GM15510 (cell line): Measurements from ENCODE around the gene GAS2.

Experiments used
- POLR2A ChIP-seq: IDR thresholded peaks from 3 replicates; pipeline ENCODE4 v1.6.1; 2011; ENCODE audit warnings: borderline replicate concordance; ENCODE audit not compliant: insufficient read length; ENCODE audit errors: extremely low read depth

Gene GAS2

DNA sequence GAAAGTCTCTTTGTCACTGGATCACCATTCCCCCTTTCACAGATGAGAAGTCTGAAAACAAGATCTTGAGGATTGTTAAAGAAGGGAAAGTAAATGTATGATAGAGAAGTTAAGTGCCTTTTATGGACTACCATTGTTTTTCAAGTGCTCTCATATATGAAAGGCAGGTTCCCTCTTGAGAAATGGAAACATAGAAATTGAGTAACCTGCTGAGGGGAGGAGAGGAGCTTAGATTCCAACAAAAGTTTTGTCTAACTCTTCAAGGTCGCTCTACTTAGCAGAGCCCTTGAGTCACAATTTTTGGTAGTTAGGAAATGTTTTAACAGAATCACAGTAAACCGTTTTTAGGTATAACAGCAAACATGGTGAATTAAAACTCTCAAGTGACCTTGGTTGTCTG, 83.1 kb downstream of the GAS2 start:
- no peak for TF ChIP-seq POLR2A

DNA sequence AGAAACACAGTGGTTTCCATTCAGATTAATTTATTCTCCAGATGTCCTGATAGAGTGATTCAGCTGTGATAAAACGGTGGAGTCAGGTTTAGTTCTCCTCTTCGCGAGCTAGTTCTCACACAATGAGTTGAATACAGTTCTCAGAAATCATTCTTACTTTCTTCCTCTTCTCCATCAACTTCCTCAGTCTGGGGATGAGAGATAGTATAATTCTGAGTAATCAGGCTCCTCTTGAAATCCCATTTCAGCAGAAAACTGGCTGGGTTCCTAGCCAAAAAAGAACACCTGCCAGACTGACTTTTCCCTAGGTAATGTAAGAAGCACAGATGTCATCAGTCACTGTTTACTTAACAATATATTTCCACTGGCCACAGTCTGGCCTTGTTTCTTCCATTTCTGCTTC, 86.5 kb downstream of the GAS2 start:
- TF ChIP-seq POLR2A, result no peak

- TF ChIP-seq POLR2A, result no peak
Measured at GRCh38 chr11:22753416-22753815, 87.0 kb downstream of the GAS2 start.

DNA sequence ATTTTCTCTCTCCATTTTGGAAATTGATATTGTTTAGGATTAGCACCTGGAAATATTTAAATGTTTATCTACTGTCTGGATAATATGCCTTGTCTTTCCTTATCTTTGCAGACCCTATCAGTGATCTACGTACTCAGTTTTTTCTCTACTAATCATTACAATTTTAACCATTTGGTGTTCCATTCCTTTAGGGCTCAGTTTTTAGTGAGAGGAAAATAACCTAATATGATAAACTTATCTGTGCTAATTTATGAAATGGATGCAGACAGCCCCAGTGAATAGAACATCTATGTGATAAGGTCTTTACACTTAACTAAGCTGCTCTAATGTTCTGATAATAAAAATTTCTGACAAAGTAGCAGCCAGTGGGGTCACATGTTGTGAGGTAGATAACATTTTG, 94.7 kb downstream of the GAS2 start:
- no peak for TF ChIP-seq POLR2A

- no peak for TF ChIP-seq POLR2A
Measured at GRCh38 chr11:22763166-22763565, 96.8 kb downstream of the GAS2 start.

DNA sequence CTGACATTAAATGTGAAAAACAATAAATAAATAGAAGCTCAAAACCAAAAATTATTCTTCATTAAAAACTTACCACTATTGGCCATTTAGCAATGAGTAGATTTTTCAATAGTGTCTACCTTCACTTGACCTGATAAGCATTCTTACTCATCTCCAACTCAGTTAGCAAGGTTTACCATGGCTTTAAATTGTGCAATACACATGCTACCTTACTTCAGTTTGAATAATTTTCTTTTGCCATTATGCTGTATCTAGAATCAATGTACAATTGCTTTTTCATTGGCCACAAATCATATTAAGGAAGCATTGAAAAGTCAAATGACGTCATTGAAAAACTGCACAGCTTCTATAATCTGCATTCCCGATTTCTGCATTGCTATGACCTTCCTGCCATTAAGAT, 98.3 kb downstream of the GAS2 start:
- TF ChIP-seq POLR2A, result no peak

- TF ChIP-seq POLR2A, result no peak
Measured at GRCh38 chr11:22768281-22768680, 101.9 kb downstream of the GAS2 start.

GRCh38 chr11:22769081-22769480, 102.7 kb downstream of the GAS2 start:
- TF ChIP-seq POLR2A, result no peak

DNA sequence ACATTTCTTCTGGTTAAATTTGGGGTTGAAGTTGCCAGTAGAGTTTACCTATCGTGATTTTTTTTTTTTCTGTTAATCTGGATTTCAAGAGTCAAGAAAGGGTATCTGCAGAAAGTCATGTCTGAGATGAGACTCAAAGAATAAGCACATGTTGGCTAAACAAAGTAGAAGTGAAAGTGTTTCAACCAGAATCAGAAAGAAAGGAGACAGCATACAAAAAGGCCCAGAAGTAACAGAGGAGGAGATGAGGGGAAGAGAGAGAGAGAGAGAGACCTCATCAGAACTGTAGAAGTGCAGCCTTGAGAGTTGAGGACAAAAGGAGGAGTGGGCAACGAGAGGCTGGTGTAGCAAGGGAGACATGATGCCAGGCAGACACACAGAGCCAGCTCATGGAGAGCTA, 108.3 kb downstream of the GAS2 start:
- no peak for TF ChIP-seq POLR2A

GRCh38 chr11:22775248-22775647, 108.8 kb downstream of the GAS2 start:
- no peak for TF ChIP-seq POLR2A

GRCh38 chr11:22778642-22779041, 112.2 kb downstream of the GAS2 start:
- TF ChIP-seq POLR2A, result no peak

- TF ChIP-seq POLR2A, result no peak
Measured at GRCh38 chr11:22779850-22780249, 113.4 kb downstream of the GAS2 start.

GRCh38 chr11:22780952-22781593, 114.7 kb downstream of the GAS2 start:
- no peak for TF ChIP-seq POLR2A

GRCh38 chr11:22785251-22785650, 118.8 kb downstream of the GAS2 start:
- no peak for TF ChIP-seq POLR2A

DNA sequence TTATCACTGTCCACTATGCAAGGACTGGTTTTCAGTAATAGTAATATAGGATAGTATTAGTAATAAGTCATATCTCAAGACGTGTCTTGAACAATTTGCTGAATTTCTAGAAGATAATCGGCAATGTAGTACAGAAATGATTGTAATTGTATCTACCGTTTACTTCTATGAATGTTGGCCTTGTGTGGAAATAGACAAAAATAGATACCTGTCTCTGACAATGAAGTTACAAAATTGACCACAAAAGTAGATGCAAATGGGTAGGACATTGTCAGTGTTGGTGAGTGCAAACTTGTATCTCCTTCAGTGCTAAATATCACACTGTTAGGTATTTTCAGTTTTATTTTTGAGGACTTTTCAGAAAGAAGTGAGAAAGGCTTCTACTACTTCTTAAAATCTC, 120.1 kb downstream of the GAS2 start:
- no peak for TF ChIP-seq POLR2A

DNA sequence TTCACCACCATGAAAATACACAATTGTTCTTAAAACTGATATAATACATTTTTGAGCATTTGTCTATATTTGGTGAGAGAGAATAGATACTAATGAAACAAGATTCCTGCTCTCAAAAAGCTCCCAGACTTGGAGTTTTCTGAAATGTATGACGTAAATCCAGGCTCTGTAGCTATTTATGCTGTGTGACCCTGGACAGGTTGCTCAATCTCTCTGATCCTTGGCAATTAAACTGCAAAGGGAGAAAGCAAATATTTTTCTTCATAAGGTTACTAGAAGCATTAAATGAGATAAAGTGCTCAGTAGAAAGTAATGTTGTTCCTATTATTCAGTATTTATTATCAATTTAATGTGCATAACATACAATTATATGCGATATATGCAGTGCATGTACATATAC, 120.6 kb downstream of the GAS2 start:
- no peak for TF ChIP-seq POLR2A
